Measurements from ENCODE around the gene CAMKK2. TPM values are rescaled to one million over a fixed set of nuclear protein-coding genes. Genes with fewer than 3 reads are reported as not detected.

Gene CAMKK2
- total and polyA plus RNA-seq, 2 of the 13 experiments (the other 11 are each of a cell fraction or from before 2014, with no cell fraction given), result 18.8 to 20.0 TPM

DNA sequence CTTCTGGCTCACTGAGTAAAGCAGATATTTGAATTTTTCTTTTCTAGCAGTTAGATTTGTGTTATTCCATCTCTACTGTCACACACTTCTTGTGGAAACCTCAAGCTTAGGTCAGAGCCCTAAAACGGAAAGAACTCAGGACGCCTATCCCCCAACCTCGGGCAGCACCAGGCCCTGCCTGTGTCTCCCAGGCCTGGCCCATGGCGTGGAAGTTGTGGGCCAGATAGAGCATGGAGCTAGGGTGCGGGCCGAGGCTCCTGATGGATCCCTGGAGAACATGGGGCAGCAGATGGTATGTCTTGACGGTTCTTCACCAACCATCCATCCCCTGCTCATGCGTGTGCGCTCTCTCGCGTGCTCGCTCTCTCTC, 66.0 kb downstream of the CAMKK2 start:
- ATAC-seq (peak; percentile 5), DNase-seq (ENCODE audit: low spot score) (no peak), FAIRE-seq (no peak)
- POLR2A ChIA-PET, result no interaction called here
- Histone ChIP-seq H3K79me2 (ENCODE audit: insufficient read depth, low read length) (no peaks in the 10 kb centered on the region), H3K4me1 (ENCODE audit: insufficient read depth, low read length) (peaks cover 31% of the 10 kb centered on the region), H3K36me3 (replicated peaks in 1 of 2; ENCODE audit: control insufficient read depth in 1 of 2, insufficient read depth in 2 of 2, low read length in 2 of 2) (peaks cover 0 to under 1% of the 10 kb centered on the region in 2 experiments; a peak in 1 of 5 replicates), H3K27ac (ENCODE audit: extremely low read length, insufficient read depth, low read length) (no peak overlapping the region), H3K9me3 (ENCODE audit: low read length) (no peaks in the 10 kb centered on the region), H3K4me2 (ENCODE audit: low read depth, low read length) (no peak overlapping the region), H4K20me1 (ENCODE audit: insufficient read depth, low read length) (no peaks in the 10 kb centered on the region), H3K9ac (ENCODE audit: insufficient read depth, low read depth, low read length) (no peak overlapping the region), H3K27me3 (ENCODE audit: control insufficient read depth in 1 of 2, insufficient read depth in 2 of 2, low read length in 2 of 2) (no peaks in the 10 kb centered on the region), H2AFZ (ENCODE audit: low read length) (no peak overlapping the region), H3K4me3 (replicated peaks in 1 of 3; ENCODE audit: insufficient read depth in 1 of 3, low read depth in 2 of 3, low read length in 3 of 3) (no peak overlapping the region)
- in situ Hi-C loops (cut with HindIII; ENCODE audit: extremely low pct_ligation_motif_present, low pct_unique_long_range_greater_than_20kb) (no loop called here), intact Hi-C loops (cut with micrococcal nuclease; ENCODE audit: unreplicated experiment) (loop anchor here (5.0 kb wide), 1 partner anchor 168 kb away; no protein-coding TSS in a partner anchor)
- no TSS peak for BruUV-seq (replicated peaks)
- CTCF ChIA-PET (ENCODE audit: low intra/inter-chr PET ratio, low total read pairs), result interaction anchor here (0.6 kb wide), 1 partner anchor 484 kb away, joined by 3 read pairs; no protein-coding TSS in a partner anchor
- 84% methylated on average over 12 of the region's 12 CpGs for WGBS (ENCODE audit: low lambda C conversion rate)
- 0 out of 2 replicates have a peak, but pooled peaks have one; percentile 39 for TF ChIP-seq BORCS8-MEF2B (CRISPR knock-in tag; IDR thresholded peaks at IDR 0.05)
- TF ChIP-seq TAF1 (CRISPR knock-in tag; IDR thresholded peaks at IDR 0.05), result no peak
- TF ChIP-seq ZNF317 (CRISPR knock-in tag; IDR thresholded peaks at IDR 0.05), result no peak
- TF ChIP-seq, protein P1, sequence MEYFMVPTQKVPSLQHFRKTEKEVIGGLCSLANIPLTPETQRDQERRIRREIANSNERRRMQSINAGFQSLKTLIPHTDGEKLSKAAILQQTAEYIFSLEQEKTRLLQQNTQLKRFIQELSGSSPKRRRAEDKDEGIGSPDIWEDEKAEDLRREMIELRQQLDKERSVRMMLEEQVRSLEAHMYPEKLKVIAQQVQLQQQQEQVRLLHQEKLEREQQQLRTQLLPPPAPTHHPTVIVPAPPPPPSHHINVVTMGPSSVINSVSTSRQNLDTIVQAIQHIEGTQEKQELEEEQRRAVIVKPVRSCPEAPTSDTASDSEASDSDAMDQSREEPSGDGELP (IDR thresholded peaks at IDR 0.05; ENCODE audit: borderline replicate concordance, low read depth), result no peak
- TF ChIP-seq, protein P2, sequence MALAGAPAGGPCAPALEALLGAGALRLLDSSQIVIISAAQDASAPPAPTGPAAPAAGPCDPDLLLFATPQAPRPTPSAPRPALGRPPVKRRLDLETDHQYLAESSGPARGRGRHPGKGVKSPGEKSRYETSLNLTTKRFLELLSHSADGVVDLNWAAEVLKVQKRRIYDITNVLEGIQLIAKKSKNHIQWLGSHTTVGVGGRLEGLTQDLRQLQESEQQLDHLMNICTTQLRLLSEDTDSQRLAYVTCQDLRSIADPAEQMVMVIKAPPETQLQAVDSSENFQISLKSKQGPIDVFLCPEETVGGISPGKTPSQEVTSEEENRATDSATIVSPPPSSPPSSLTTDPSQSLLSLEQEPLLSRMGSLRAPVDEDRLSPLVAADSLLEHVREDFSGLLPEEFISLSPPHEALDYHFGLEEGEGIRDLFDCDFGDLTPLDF (CRISPR knock-in tag; IDR thresholded peaks at IDR 0.05), result no peak
- TF ChIP-seq MAFF (IDR thresholded peaks at IDR 0.05; ENCODE audit: low read depth, low read length), result no peak
- TF ChIP-seq EEA1 (CRISPR knock-in tag; IDR thresholded peaks at IDR 0.05; ENCODE audit: borderline replicate concordance), result no peak
- no peak for TF ChIP-seq TARDBP (CRISPR knock-in tag; IDR thresholded peaks at IDR 0.05)
- TF ChIP-seq ZBTB38 (CRISPR knock-in tag; IDR thresholded peaks at IDR 0.05), result no peak
- TF ChIP-seq, protein P3, sequence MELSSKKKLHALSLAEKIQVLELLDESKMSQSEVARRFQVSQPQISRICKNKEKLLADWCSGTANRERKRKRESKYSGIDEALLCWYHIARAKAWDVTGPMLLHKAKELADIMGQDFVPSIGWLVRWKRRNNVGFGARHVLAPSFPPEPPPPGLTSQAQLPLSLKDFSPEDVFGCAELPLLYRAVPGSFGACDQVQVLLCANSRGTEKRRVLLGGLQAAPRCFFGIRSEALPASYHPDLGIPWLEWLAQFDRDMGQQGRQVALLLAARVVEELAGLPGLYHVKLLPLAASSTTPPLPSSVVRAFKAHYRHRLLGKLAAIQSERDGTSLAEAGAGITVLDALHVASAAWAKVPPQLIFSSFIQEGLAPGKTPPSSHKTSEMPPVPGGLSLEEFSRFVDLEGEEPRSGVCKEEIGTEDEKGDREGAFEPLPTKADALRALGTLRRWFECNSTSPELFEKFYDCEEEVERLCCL (CRISPR knock-in tag; IDR thresholded peaks at IDR 0.05; ENCODE audit: borderline replicate concordance), result no peak
- TF ChIP-seq, protein P4, sequence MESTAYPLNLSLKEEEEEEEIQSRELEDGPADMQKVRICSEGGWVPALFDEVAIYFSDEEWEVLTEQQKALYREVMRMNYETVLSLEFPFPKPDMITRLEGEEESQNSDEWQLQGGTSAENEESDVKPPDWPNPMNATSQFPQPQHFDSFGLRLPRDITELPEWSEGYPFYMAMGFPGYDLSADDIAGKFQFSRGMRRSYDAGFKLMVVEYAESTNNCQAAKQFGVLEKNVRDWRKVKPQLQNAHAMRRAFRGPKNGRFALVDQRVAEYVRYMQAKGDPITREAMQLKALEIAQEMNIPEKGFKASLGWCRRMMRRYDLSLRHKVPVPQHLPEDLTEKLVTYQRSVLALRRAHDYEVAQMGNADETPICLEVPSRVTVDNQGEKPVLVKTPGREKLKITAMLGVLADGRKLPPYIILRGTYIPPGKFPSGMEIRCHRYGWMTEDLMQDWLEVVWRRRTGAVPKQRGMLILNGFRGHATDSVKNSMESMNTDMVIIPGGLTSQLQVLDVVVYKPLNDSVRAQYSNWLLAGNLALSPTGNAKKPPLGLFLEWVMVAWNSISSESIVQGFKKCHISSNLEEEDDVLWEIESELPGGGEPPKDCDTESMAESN (CRISPR knock-in tag; conservative IDR thresholded peaks at IDR 0.05), result 0 out of 2 replicates have a peak, but pooled peaks have one; percentile 38
- TF ChIP-seq RARA (CRISPR knock-in tag; IDR thresholded peaks at IDR 0.05), result no peak
- no peak for TF ChIP-seq NFATC3 (CRISPR knock-in tag; IDR thresholded peaks at IDR 0.05)
- TF ChIP-seq, protein P5, sequence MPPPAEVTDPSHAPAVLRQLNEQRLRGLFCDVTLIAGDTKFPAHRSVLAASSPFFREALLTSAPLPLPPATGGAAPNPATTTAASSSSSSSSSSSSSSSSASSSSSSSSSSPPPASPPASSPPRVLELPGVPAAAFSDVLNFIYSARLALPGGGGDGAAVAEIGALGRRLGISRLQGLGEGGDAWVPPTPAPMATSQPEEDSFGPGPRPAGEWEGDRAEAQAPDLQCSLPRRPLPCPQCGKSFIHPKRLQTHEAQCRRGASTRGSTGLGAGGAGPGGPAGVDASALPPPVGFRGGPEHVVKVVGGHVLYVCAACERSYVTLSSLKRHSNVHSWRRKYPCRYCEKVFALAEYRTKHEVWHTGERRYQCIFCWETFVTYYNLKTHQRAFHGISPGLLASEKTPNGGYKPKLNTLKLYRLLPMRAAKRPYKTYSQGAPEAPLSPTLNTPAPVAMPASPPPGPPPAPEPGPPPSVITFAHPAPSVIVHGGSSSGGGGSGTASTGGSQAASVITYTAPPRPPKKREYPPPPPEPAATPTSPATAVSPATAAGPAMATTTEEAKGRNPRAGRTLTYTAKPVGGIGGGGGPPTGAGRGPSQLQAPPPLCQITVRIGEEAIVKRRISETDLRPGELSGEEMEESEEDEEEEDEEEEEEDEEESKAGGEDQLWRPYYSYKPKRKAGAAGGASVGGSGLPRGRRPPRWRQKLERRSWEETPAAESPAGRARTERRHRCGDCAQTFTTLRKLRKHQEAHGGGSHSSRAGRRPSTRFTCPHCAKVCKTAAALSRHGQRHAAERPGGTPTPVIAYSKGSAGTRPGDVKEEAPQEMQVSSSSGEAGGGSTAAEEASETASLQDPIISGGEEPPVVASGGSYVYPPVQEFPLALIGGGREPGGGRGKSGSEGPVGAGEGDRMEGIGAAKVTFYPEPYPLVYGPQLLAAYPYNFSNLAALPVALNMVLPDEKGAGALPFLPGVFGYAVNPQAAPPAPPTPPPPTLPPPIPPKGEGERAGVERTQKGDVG (CRISPR knock-in tag; IDR thresholded peaks at IDR 0.05; ENCODE audit: borderline replicate concordance), result 0 out of 2 replicates have a peak, but pooled peaks have one; percentile 14
- no peak for TF ChIP-seq FIP1L1 (IDR thresholded peaks at IDR 0.05; ENCODE audit: borderline replicate concordance, insufficient read depth, low read depth, low read length)
- TF ChIP-seq MIER2 (CRISPR knock-in tag; IDR thresholded peaks at IDR 0.05), result no peak
